SK-N-MC (cell line): ENCODE results near the gene CADPS.

Experiments used
- EZH2 ChIP-seq: fragments of 200-600 bp; sonication (generic); IDR thresholded peaks from one replicate; pipeline ENCODE4 v1.6.1; 2017; ENCODE audit warnings: antibody characterized with exemption
- FOXP2 ChIP-seq: optimal IDR thresholded peaks from 2 replicates; pipeline ENCODE3; 2011; ENCODE audit warnings: mild to moderate bottlenecking, moderate library complexity; ENCODE audit not compliant: insufficient read depth; ENCODE audit errors: extremely low read length, control extremely low read depth
- POLR2AphosphoS5 ChIP-seq: IDR thresholded peaks from 2 replicates; pipeline ENCODE4 v1.6.1; 2012; ENCODE audit warnings: mild to moderate bottlenecking, low read depth, low read length, borderline replicate concordance

DNA sequence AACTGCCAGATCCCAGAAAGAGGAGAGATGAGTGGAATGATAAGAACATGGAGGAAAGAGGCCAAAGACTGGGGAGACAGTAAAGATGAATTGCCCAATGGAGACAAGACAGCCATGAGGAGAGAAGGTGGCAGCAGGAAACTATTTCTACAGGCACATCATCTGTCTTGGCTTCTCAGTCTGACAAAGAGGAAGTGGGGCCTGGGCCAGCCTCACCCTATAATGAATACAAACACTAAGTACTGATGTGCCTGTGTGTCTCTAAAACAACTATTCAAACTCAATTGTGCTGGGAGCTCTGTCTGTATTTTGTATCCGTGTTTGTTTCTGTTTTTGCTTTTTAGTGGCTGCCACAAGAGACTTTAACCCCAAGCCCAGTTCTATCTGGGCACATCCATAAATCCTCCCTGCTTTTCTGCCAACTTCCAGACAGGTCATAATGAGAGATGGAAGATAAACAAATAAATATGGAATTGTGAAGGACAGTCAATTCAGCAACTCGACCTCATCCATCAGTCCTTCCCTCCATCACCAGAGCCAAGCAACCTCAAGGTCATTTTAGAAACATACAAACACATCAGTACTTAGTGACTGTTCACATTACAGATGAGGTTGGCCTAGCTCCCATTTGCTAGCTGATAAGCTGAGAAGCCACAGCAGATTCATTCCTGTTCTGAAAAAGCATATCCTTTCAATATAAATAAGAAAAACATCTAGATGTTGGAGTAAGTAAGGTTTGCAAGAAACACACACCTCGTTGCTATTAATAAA is 116.7 kb downstream of the CADPS start:
- TF ChIP-seq EZH2 = no peak
- TF ChIP-seq POLR2AphosphoS5 = no peak
- TF ChIP-seq FOXP2 = no peak
